Activated CD4-positive, CD25-positive, alpha-beta regulatory T cell treated with anti-CD3 and anti-CD28 coated beads, Interleukin-2, amount 50 U/mL, for 72 hours (primary cell): Measurements from ENCODE around the gene ERC1.

ENCODE experiments used
- DNase-seq: peaks from one replicate; pipeline ENCODE4 v3.0.0; 2021

ERC1 gene

GRCh38 chr12:1422604-1423315, 431.7 kb downstream of the ERC1 start:
- DNase-seq: no peak

GRCh38 chr12:1424674-1425395, 433.8 kb downstream of the ERC1 start:
- DNase-seq: no peak

DNA sequence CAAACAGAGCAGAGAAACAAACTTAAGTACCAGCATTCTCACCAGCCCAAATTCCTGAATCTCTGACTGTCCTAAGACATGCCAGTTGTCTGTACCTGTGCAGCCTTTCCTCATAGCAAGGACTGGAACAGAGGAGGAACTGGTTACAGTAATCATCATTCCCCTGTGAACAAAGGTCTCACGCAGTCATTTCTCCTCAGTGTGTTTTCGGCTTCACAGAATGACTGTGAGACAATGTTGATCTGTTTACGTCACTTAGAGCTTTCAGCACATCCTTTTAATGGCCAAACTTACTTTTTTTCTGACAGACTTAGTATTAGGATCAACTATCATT, 434.3 kb downstream of the ERC1 start:
- DNase-seq: no peak

DNA sequence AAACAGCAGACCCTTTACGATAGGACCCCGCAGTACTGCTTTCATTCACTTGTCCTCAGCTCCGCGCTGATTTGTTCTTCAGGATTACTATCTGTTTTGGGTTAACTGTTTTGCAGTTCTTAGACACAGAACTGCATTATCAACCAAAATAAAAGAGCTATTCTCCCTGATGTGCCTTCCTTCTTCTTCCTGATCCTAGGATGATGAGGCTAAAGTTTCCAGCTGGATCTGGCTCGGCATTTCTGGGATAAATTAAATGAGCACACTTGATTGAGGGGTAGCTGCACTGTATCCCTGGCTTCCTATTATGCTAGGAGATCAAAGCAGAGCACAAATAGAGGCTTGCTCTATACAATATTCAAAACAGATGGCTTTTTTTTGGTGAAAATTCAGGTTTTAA, 437.6 kb downstream of the ERC1 start:
- DNase-seq: no peak

- DNase-seq: no peak
These were observed 439.0 kb downstream of the ERC1 start for GRCh38 chr12:1429980-1430379.

GRCh38 chr12:1434296-1434955, 443.4 kb downstream of the ERC1 start:
- no peak for DNase-seq

GRCh38 chr12:1435044-1435443, 444.0 kb downstream of the ERC1 start:
- DNase-seq: no peak

GRCh38 chr12:1435456-1435855, 444.4 kb downstream of the ERC1 start:
- no peak for DNase-seq

DNA sequence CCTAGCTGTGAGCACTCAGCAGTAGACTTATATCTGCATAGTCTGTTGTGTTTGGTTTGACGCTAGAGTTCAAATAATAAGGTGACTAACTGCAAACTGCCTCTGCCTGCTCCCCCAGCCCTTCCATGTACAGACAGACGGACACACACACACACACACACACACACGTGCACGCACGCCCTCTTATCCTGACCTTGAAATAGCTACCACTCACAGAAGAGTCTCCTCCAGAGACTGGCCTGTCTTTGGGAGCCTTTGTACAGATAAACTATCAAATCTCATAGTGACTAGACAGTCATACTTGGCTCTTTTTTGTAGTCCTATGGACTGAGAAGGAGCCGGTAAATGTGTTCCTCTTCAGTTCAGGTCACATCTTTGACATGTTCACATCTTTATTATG, 445.0 kb downstream of the ERC1 start:
- no peak for DNase-seq

- DNase-seq: no peak
These were observed 446.0 kb downstream of the ERC1 start for GRCh38 chr12:1436981-1437380.

- no peak for DNase-seq
These were observed 448.2 kb downstream of the ERC1 start for GRCh38 chr12:1439201-1439600.

GRCh38 chr12:1439687-1440086, 448.7 kb downstream of the ERC1 start:
- no peak for DNase-seq

DNA sequence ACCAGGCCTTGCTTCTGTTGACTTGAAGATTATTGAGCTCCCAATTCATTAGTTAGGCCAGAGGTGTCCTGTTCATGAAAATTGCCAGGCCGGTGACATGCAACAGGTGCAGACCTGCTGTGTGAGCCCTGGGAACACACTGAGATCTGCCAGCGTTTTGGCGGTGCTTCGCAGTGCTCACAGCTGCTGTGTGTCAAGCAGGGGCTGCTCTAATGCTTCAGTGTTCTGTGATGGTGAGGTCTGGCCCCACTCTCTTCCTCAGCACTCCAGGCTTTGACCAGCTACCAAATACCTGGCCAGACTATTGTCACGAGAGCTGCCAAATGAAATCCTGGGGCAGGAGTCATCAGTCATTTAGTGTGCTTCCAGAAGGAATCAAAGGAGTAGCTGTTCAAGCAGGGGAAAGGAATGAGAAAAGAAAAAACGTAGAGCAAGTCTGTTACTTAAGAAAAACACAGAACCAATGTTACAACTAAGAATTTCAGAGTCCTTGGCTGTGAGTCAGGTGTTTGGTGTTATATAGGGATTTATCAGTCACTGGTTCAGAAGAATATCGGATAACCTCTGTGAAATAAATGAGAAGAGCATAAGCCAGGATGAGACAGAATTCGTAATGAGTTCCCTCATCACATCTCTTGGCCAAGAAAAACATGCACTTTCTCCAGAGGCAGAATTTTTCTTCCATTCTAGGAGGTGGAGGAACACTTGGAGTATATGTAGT, 452.6 kb downstream of the ERC1 start:
- DNase-seq: no peak

DNA sequence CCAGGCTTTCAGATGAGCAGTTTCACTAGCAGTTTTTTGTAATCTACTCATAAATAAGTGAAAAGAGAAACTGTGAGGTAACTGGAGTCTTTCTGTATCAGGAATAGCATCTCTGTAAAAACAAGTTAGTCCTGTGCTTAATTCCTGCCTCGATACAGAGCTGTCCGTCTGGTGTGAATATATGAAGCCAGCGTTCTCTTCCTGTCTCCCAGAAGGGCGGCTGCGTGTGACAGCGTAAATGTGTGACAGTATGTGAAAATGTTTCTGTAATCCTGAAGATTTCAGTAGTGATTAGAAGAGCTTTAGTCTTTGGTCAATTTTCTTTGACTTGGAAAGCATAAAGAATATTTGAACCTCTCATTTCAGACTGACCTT, 453.1 kb downstream of the ERC1 start:
- no peak for DNase-seq

DNA sequence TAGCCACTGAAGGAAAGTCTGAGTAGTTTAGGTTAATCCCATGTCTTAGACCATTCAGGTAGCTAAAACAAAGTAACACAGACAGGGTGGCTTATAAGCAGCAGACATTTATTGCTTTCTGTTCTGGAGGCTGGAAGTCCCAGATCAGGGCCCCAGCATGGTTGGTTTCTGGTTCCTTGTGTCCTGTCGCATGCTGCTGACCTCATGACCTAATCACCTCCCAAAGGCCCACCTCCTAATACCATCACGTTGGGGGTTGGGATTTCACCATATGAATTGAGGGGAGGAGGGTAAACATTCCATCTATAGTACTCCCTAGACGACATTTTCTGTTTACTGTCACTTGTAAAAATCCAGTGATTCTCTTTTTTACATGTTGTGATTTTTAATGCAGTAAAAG, 454.8 kb downstream of the ERC1 start:
- DNase-seq: no peak

- no peak for DNase-seq
These were observed 457.3 kb downstream of the ERC1 start for GRCh38 chr12:1448336-1448735.

DNA sequence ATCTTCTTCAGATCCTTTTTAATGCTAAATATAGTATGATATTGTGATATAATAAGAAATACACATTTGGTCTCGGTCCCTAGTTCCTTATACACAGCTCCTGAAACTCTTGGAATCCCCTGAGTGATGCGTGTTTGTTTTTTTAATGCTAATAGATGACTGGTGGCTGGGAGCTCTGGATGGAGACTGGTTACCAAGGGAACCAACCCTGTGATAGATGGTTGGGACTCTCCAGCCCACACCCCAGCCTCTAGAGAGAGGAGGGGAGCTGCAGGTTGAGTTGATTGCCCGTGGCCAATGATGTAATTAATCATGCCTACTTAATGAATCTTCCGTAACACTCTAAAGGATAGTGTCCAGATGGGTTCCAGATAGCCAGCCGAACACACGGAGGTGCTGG, 462.8 kb downstream of the ERC1 start:
- DNase-seq: no peak

DNA sequence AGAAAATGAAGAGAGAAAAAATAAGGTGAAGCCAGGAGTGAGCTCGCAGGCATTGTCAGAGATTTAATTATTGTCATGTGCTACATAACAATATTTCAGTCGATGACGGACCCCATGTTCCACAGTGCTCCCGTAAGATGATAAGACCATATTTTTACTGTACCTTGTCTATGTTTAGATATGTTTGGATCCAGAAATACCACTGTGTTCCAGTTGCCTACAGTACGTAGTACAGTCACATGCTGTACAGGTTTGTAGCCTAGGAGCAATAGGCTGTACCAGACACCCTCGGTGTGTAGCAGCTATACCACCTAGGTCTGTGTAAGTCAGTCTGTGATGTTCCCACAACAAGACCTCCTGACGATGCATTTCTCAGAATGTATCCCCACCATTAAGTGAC, 465.9 kb downstream of the ERC1 start:
- DNase-seq: no peak

GRCh38 chr12:1457901-1458300, 466.9 kb downstream of the ERC1 start:
- no peak for DNase-seq

DNA sequence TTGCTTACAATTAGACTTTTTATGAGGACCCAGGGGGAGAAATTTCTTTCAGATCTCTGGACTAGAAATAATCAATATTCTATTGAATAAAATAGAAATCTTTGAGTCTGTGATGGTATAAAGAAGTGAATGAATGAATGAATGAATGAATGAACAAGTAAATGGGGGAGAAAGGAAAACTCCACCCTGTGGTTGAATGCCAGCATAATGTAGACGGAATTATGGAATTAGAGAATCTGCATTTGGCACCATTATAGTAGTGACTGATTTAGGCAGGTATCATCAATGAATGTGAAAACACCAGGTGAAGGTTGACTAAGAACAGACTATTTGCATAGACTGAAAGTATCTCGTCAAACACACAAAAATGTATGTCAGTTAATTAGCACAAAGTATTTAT, 468.3 kb downstream of the ERC1 start:
- no peak for DNase-seq

DNA sequence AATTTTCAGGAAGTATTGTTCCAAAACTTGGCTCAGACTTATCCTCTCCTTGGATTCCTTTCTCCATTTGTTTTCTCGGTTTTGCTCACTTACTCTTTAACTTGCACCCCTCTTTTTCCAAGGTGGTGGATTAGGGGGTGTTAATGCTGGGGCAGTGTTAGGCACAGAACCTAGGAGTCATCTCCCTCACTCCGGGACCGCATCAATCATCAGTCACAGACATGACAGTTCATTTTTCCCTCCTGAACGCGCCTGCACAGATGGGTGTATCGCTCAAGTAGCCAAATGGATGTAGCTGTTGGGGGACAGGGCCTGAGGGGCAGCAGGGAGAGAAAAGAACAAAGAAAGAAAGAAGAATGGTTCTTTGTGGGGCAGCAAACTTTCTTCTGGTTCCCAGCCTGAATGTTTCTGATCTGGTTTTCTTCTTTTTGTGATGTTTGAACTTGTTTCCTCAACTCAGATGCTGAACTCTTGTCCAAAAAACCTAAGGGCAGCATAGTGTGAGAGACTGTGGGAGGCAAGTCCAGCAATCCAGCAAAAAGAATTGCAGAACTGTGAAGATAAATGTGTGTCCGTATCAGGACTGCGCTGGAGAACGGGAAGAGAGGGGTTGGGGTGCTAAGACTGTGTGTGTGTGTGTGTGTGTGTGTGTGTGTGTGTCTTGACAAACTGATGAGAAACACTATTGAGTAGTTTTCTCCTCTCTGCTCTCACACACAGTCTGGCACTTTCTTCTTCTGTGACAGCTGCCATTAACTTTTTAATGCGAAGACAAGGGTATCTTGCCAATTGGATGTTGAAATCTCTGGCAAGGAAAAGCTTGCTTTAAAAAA, 472.3 kb downstream of the ERC1 start:
- DNase-seq: no peak

DNA sequence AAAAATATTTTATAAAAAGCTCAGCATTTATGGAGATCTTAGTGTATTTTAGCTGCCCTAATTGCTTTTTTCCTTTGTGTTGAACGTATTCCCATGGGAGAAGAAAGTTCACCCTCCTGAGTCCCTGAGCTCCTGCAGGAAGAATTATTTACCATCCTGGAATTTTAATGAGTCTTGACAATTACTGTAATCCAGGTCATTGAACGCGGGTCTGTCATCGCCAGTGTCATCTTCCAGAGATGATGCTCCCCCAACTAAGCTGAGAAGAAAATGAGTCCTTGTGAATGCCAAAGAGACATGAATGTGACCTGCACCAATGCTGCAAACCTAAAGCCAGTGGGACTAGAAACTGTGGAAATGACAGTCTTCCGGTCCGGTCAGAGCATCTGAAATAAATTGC, 473.9 kb downstream of the ERC1 start:
- no peak for DNase-seq

DNA sequence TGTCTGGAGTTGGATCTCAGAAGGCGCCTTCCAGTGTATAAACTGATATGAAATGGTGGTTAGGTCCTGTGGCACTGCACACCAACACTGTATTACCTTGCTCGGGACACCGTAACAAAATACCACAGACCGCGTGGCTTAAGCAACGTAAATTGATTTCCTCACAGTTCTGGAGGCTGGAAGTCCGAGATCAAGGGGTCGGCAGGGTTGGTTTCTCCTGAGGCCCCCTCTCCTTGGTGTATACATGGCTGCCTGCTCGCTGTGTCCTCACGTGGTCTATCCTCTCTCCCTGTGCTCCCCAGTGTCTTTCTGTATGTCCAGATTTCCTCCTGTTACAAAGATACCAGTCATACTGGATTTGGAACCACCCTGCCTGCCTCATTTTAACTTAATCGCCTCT, 475.0 kb downstream of the ERC1 start:
- no peak for DNase-seq
